ENCODE results near the gene OMD.

DNA sequence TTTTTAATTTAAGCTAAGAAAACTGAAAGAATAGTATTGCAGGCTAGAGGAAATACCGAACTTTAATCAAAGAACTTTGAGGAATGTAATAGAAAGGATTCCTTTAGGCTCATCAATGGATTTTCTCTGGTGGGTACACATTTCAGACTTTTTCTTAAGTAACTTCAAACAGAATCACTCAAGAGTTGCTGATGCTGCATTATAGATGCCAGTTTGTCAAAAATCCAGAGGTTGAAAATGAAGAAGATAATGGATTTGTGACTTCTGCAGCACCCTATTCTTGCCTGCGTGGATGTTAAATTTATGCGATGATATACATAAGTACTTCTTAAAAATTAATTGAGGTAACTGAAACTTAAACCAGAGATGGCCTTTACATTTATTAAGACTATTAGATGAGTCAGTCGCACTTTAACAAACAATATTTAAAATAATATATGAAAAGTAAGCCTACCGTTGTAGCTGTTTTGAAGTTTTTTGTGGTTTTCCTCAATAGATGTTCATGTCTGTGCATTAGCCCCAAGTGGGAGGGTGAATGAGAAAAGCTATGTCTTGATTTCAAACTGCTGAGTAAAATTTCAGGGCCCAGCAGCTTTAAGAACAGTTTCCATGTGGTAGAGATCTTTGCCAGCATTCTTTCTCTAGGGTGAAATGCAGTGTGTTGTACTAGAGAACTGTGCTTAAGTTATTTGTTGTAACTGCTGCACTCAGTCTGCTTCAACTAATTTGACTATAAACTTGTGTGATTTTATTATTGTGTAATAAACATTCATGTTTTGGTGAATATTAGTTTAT is 20.0 kb downstream of the OMD start, which contains the start of gene OGN:
- TF ChIP-seq, protein P1, sequence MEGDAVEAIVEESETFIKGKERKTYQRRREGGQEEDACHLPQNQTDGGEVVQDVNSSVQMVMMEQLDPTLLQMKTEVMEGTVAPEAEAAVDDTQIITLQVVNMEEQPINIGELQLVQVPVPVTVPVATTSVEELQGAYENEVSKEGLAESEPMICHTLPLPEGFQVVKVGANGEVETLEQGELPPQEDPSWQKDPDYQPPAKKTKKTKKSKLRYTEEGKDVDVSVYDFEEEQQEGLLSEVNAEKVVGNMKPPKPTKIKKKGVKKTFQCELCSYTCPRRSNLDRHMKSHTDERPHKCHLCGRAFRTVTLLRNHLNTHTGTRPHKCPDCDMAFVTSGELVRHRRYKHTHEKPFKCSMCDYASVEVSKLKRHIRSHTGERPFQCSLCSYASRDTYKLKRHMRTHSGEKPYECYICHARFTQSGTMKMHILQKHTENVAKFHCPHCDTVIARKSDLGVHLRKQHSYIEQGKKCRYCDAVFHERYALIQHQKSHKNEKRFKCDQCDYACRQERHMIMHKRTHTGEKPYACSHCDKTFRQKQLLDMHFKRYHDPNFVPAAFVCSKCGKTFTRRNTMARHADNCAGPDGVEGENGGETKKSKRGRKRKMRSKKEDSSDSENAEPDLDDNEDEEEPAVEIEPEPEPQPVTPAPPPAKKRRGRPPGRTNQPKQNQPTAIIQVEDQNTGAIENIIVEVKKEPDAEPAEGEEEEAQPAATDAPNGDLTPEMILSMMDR (IDR thresholded peaks at IDR 0.05): no peak
- TF ChIP-seq POLR2A (IDR thresholded peaks at IDR 0.05): no peak
- TF ChIP-seq POLR2AphosphoS5 (IDR thresholded peaks at IDR 0.05): no peak

Data from prostate gland (tissue), 2 donors.